Subcutaneous adipose tissue (tissue), 4 donors: ENCODE data around the gene RAB30. TPM values are rescaled to one million over a fixed set of nuclear protein-coding genes. Genes with fewer than 3 reads are reported as not detected.

ENCODE experiments used
- CTCF ChIP-seq: fragments of 450-650 bp; IDR thresholded peaks from one replicate; pipeline ENCODE4 v1.5.1; 2016; ENCODE audit warnings: low read depth, mild to moderate bottlenecking, control low read depth, antibody characterized with exemption, moderate library complexity
- small RNA-seq: library from RNA; depleted of rRNA; stranded (forward); fragments of <200 nt; gene quantifications from one replicate; pipeline ENCODE3, GENCODE V24; 2016
- total RNA-seq, 4 donors: library from RNA; depleted of rRNA; stranded (reverse); fragments of >200 nt; gene quantifications; one replicate each; pipeline ENCODE4 v1.1.0, GENCODE V29; 2016

The RAB30 gene
- total RNA-seq, 4 donors from 2014 or later, result 18.8 to 34.1 (median 27.5) TPM

- no peak for TF ChIP-seq CTCF
These were observed 144.3 kb downstream of the RAB30 start for GRCh38 chr11:82927264-82927880.

- no peak for TF ChIP-seq CTCF
These were observed 147.0 kb downstream of the RAB30 start for GRCh38 chr11:82924522-82925224.

Small RNA genes within 50 kb of the gene (small RNA-seq; reads per million reads assigned to genes)
- gene SNORA70E, result not detected

Other genes with a start within 250 kb of the RAB30 start
- gene PRCP, start 171.5 kb downstream of the RAB30 start, total RNA-seq, result 100 to 1,000 TPM in 1 of 4 donors, 10 to 100 TPM in 3; 45.2 to 126 (median 95.7) TPM
- 1 to 10 TPM in 3 of 4 donors, under 1 TPM in 1; 0.38 to 2.4 (median 1.7) TPM for gene DDIAS, start 170.2 kb downstream of the RAB30 start, total RNA-seq
- gene PCF11, start 85.2 kb upstream of the RAB30 start, total RNA-seq, result 100 to 1,000 TPM in 1 of 4 donors, 10 to 100 TPM in 3; 93.5 to 109 (median 97.0) TPM
- gene ANKRD42, start 121.8 kb upstream of the RAB30 start, total RNA-seq, result 10 to 100 TPM in 3 of 4 donors, 1 to 10 TPM in 1; 6.7 to 16.8 (median 11.1) TPM
- 10 to 100 TPM; 27.7 to 54.8 (median 42.2) TPM for gene CCDC90B, start 214.5 kb upstream of the RAB30 start, total RNA-seq